HG03378 (cell line): ENCODE results near the gene KRT83.

Source experiments
- ATAC-seq: cut with Tn5 transposase; IDR thresholded peaks from one replicate; pipeline ENCODE4 v1.9.1; 2021; ENCODE audit warnings: mild to moderate bottlenecking, moderate library complexity; ENCODE audit not compliant: unreplicated experiment

The KRT83 gene

GRCh38 chr12:52268212-52268611 is 53.0 kb downstream of the KRT83 start:
- ATAC-seq: no peak

GRCh38 chr12:52267699-52268098 is 53.5 kb downstream of the KRT83 start:
- no peak for ATAC-seq

- no peak for ATAC-seq
Observed at GRCh38 chr12:52267266-52267665, 53.9 kb downstream of the KRT83 start.

GRCh38 chr12:52266514-52266913 is 54.7 kb downstream of the KRT83 start:
- ATAC-seq: no peak

- no peak for ATAC-seq
Observed at GRCh38 chr12:52264435-52264825, 56.8 kb downstream of the KRT83 start.
